GM21447 (cell line): ENCODE measurements around the gene FOXP1.

Source experiments
- ATAC-seq: cut with Tn5 transposase; IDR thresholded peaks from one replicate; pipeline ENCODE4 v1.9.1; 2021; ENCODE audit not compliant: unreplicated experiment

The FOXP1 gene

DNA sequence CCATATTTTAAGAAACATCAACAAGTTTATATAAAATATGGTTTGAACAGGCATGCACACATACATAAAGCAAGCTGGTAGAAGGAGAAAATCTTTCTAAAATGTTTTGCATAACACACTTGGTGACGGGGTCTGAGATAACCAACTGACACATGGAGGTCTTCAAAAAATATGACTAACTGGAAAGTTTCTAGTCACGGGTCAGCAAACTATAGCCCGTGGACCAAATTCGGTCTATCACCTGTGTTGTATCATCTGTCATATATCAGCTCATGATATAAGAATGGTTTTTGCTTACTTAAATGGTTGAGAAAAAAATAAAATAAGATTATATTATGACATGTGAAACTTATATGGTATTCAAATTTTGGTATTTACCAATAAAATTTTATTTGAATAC lies 465.1 kb downstream of the FOXP1 start:
- no peak for ATAC-seq

DNA sequence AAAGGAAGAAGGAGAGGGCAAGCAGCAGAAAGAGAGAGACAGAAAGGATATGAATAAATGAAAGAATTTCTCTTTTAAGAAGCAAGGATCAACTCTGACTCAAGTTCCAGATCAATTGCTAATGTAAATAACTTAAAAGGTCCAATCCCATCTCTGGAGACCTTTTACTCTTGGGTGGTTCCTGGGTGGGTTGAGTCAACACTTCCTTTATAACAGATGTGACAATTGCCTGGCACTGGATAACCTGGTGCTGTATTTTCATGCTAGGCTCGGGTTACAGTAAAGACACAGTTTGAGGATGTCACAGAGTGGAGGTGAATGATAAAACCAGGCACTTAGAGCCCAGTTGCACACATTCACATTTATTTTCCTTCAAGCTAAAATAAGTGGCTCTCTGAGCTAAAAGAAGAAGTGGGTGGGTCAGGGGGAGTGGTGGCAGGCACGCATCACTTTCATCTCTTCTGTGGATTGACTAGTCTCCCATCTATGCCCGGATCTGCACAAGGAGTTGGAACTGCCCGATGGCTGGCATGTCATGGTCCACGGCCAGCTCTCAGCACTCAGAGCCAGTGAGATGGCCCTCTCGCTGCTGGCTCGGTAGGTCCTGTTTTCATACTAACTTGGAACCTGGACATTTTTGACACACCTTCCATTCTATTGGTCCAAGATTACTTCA lies 465.8 kb downstream of the FOXP1 start:
- no peak for ATAC-seq

DNA sequence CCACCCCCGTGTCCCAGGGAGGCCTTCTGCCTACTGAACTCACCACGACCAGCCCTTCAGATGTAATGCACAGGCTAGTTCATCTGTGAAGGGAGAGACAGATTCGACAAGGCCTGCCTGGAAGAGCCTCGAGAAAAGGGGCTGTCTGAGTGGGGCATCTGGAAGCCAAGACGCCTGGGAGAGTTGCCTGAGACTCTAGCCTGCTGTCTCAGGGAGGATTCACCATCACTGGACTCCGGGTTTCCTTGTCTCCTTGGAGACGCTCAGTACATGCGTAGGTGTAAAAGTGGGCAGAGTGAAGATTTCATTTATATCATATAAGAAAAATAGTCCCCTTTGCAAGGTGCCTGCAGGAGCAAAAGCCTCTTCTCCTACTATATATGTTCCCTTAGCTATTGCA lies 468.9 kb downstream of the FOXP1 start:
- no peak for ATAC-seq

GRCh38 chr3:71112576-71112975 lies 471.0 kb downstream of the FOXP1 start:
- ATAC-seq, result no peak

GRCh38 chr3:71111784-71112440 lies 471.6 kb downstream of the FOXP1 start:
- no peak for ATAC-seq

DNA sequence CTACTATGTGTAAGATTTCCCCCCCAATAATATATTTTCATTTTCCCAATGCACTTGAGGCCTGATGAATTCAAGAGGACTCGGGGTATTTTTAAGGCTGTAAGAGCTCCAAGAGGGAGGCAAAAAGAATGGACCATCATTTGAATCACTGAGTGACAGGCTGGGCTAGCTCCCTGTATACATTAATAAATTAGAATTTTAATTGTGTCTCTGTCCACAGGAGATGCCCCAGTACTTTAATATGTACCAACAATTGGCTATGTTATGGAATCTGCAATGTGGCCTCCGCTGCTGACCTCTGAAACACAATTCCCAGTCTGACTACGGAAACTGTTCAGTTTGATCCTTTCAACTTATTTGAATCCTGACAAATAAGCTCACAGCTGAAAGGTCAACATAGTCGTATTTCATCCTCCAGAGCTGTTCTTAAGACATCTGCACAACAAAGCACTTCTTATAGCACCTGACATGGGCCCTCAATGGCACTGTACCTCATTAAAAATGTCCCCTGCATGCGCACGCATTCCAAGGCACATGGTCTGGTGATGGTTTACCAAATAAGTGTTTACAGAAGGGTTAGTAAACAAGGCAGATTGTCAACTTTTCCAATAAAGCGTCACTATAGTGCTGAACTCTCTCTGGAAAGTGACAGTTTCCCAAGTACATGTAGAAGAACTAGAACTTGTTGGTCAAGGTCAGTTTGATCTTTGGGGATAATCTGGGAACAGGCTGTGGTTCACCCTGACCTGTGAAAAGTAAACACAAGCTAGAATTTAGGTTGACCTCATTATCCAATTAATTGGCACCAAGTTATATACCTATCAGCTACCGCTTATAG lies 472.9 kb downstream of the FOXP1 start:
- no peak for ATAC-seq

DNA sequence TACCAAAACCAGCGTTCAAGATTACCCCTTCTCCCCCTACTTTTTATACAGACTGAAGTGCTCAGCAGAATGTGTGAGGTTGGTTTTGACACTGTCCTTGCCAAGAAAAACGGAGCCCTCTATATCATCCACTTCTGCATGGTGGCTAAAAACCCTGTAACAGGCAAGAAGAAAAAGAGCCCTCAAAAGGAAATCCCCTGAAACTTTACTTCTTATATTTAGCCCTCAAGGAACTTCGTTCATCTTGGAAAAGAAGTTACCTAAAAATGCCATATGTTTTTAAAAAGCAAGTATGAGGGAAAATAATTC lies 473.6 kb downstream of the FOXP1 start:
- no peak for ATAC-seq

GRCh38 chr3:71109241-71109976 lies 474.1 kb downstream of the FOXP1 start:
- ATAC-seq, result no peak

DNA sequence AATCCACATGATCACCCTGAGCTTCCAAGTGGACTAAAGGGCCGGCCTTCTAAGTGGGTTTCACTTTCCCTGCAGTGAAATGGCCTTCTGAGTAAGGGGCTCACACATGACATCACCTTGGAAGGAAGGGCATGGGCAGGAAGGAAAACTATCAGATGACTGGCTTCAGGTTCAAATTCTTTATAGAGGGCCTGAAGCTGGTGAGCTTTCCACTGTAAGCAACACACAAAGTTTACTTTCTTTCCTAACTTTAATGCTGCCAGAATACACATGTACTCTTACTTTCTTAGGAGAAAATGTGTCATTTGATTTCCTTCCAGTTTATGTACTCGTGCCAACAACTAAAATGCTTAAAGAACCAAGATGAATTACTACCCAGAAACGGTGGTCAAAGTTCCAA lies 475.6 kb downstream of the FOXP1 start:
- ATAC-seq, result no peak

DNA sequence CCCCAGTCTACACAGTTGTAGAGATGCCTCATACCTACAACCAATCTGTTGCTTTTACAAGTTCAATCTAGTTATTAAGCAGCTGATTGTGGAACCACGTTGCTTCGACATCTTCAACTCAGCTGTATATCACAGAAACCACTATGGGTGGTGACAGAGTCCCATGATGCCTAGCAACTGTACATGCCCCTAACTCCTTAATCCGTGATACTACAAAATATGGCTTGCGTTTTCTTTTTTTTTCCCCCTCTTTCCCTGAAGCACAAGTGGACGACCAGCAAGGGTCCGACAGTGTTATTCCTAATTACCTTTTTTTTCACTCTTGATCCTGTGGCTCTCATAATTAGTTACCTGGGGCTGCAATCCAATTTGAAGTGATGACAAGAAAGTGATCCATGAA lies 478.6 kb downstream of the FOXP1 start:
- ATAC-seq, result no peak

- no peak for ATAC-seq
These were observed 479.0 kb downstream of the FOXP1 start for GRCh38 chr3:71104556-71104955.

GRCh38 chr3:71104121-71104541 lies 479.4 kb downstream of the FOXP1 start:
- ATAC-seq, result no peak

GRCh38 chr3:71103430-71103921 lies 480.1 kb downstream of the FOXP1 start:
- no peak for ATAC-seq

GRCh38 chr3:71102111-71102983 lies 481.2 kb downstream of the FOXP1 start:
- ATAC-seq, result no peak

- ATAC-seq, result no peak
These were observed 481.9 kb downstream of the FOXP1 start for GRCh38 chr3:71101626-71102025.

GRCh38 chr3:71101014-71101413 lies 482.5 kb downstream of the FOXP1 start:
- no peak for ATAC-seq

GRCh38 chr3:71099997-71100719 lies 483.4 kb downstream of the FOXP1 start:
- ATAC-seq, result no peak

DNA sequence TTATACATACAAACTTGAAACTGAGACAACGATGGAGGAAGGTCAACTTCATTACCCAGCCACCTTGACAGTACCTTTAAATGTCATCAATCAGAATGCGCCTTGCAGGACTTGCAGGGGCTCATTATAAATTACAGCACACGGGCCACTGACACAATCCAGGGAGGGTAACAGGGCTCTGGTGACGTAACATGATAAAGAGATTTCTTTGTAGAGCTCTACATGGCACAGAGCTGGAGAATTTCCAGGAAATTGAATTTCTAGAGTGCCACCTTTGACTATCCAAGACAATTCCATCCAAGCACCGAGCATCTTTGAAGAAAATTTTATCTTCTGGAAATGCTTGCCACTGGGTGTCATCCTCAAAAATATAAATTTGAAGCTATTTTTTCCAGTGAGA lies 486.0 kb downstream of the FOXP1 start:
- ATAC-seq, result no peak

GRCh38 chr3:71095511-71096291 lies 487.8 kb downstream of the FOXP1 start:
- no peak for ATAC-seq
